Measurements from ENCODE around the gene NTN1.

NTN1 gene

GRCh38 chr17:9187828-9188227, 166.5 kb downstream of the NTN1 start:
- no peaks in the 10 kb centered on the region for H3K27me3 ChIP-seq (ENCODE audit: low read depth, low read length)
- H3K27ac ChIP-seq (ENCODE audit: low read length): no peak overlapping the region
- H4K20me1 ChIP-seq (ENCODE audit: insufficient read depth, low read length): no peaks in the 10 kb centered on the region
- H3K4me3 ChIP-seq (ENCODE audit: low read length): no peak overlapping the region
- no peak overlapping the region for H3K4me2 ChIP-seq (ENCODE audit: low read length)
- H3K4me1 ChIP-seq (ENCODE audit: low read length): no peaks in the 10 kb centered on the region
- no peak overlapping the region for H3K9ac ChIP-seq (ENCODE audit: low read length)
- no peaks in the 10 kb centered on the region for H3K9me3 ChIP-seq (ENCODE audit: insufficient read depth, low read length)
- no peak overlapping the region for H2AFZ ChIP-seq (ENCODE audit: low read depth, low read length)
- no peaks in the 10 kb centered on the region for H3K36me3 ChIP-seq (replicated peaks; ENCODE audit: low read depth, low read length)
- H3K79me2 ChIP-seq (ENCODE audit: low read length): no peaks in the 10 kb centered on the region
- TF ChIP-seq EZH2phosphoT487 (IDR thresholded peaks at IDR 0.05; ENCODE audit: low read depth) (no peak), CTCF (IDR thresholded peaks at IDR 0.05; ENCODE audit: low read depth, low read length) (no peak)

- Histone ChIP-seq H3K36me3 (replicated peaks; ENCODE audit: low read depth, low read length) (no peaks in the 10 kb centered on the region), H3K27ac (ENCODE audit: low read length) (no peak overlapping the region), H3K4me3 (ENCODE audit: low read length) (no peak overlapping the region), H3K9me3 (ENCODE audit: insufficient read depth, low read length) (no peaks in the 10 kb centered on the region), H3K79me2 (ENCODE audit: low read length) (no peaks in the 10 kb centered on the region), H2AFZ (ENCODE audit: low read depth, low read length) (no peak overlapping the region), H4K20me1 (ENCODE audit: insufficient read depth, low read length) (no peaks in the 10 kb centered on the region), H3K4me1 (ENCODE audit: low read length) (no peaks in the 10 kb centered on the region), H3K27me3 (ENCODE audit: low read depth, low read length) (no peaks in the 10 kb centered on the region), H3K9ac (ENCODE audit: low read length) (no peak overlapping the region), H3K4me2 (ENCODE audit: low read length) (no peak overlapping the region)
- TF ChIP-seq EZH2phosphoT487 (IDR thresholded peaks at IDR 0.05; ENCODE audit: low read depth) (no peak), CTCF (IDR thresholded peaks at IDR 0.05; ENCODE audit: low read depth, low read length) (no peak)
These were observed 167.1 kb downstream of the NTN1 start for GRCh38 chr17:9188367-9188766.

GRCh38 chr17:9189870-9190269, 168.6 kb downstream of the NTN1 start:
- no peaks in the 10 kb centered on the region for H3K27me3 ChIP-seq (ENCODE audit: low read depth, low read length)
- no peak overlapping the region for H3K4me2 ChIP-seq (ENCODE audit: low read length)
- no peaks in the 10 kb centered on the region for H4K20me1 ChIP-seq (ENCODE audit: insufficient read depth, low read length)
- no peak for TF ChIP-seq EZH2phosphoT487 (IDR thresholded peaks at IDR 0.05; ENCODE audit: low read depth)
- no peak for TF ChIP-seq CTCF (IDR thresholded peaks at IDR 0.05; ENCODE audit: low read depth, low read length)
- no peak overlapping the region for H3K4me3 ChIP-seq (ENCODE audit: low read length)
- H3K9me3 ChIP-seq (ENCODE audit: insufficient read depth, low read length): no peaks in the 10 kb centered on the region
- H3K36me3 ChIP-seq (replicated peaks; ENCODE audit: low read depth, low read length): no peaks in the 10 kb centered on the region
- H3K27ac ChIP-seq (ENCODE audit: low read length): no peak overlapping the region
- no peak overlapping the region for H3K9ac ChIP-seq (ENCODE audit: low read length)
- H2AFZ ChIP-seq (ENCODE audit: low read depth, low read length): no peak overlapping the region
- no peaks in the 10 kb centered on the region for H3K79me2 ChIP-seq (ENCODE audit: low read length)
- H3K4me1 ChIP-seq (ENCODE audit: low read length): no peaks in the 10 kb centered on the region

- no peaks in the 10 kb centered on the region for H3K79me2 ChIP-seq (ENCODE audit: low read length)
- no peaks in the 10 kb centered on the region for H3K4me1 ChIP-seq (ENCODE audit: low read length)
- no peak overlapping the region for H2AFZ ChIP-seq (ENCODE audit: low read depth, low read length)
- H3K4me3 ChIP-seq (ENCODE audit: low read length): no peak overlapping the region
- H3K9ac ChIP-seq (ENCODE audit: low read length): no peak overlapping the region
- no peaks in the 10 kb centered on the region for H3K36me3 ChIP-seq (replicated peaks; ENCODE audit: low read depth, low read length)
- no peak for TF ChIP-seq CTCF (IDR thresholded peaks at IDR 0.05; ENCODE audit: low read depth, low read length)
- no peak for TF ChIP-seq EZH2phosphoT487 (IDR thresholded peaks at IDR 0.05; ENCODE audit: low read depth)
- H3K9me3 ChIP-seq (ENCODE audit: insufficient read depth, low read length): no peaks in the 10 kb centered on the region
- no peaks in the 10 kb centered on the region for H3K27me3 ChIP-seq (ENCODE audit: low read depth, low read length)
- H4K20me1 ChIP-seq (ENCODE audit: insufficient read depth, low read length): no peaks in the 10 kb centered on the region
- no peak overlapping the region for H3K4me2 ChIP-seq (ENCODE audit: low read length)
- no peak overlapping the region for H3K27ac ChIP-seq (ENCODE audit: low read length)
These were observed 170.7 kb downstream of the NTN1 start for GRCh38 chr17:9192010-9192409.

Measured in OCI-LY3 (cell line).